GM23248 (cell line): ENCODE measurements around the gene RPS6KA4.

ENCODE experiments used
- EZH2 ChIP-seq: fragments of 200-600 bp; sonication (generic); IDR thresholded peaks from 2 replicates; pipeline ENCODE4 v1.6.1; 2018; ENCODE audit warnings: antibody characterized with exemption, mild to moderate bottlenecking; ENCODE audit not compliant: insufficient read depth, poor library complexity, severe bottlenecking
- EZH2phosphoT487 ChIP-seq: fragments of 200-600 bp; sonication (generic); IDR thresholded peaks from 2 replicates; pipeline ENCODE4 v1.6.1; 2018; ENCODE audit warnings: antibody characterized with exemption, moderate library complexity, mild to moderate bottlenecking, low read depth; ENCODE audit not compliant: insufficient read depth

GRCh38 chr11:64349025-64349387 is 10.0 kb upstream of the RPS6KA4 start:
- TF ChIP-seq EZH2 (no peak), EZH2phosphoT487 (no peak)
